HepG2 (cell line): Measurements from ENCODE around the gene NDUFB10. TPM values are rescaled to one million over a fixed set of nuclear protein-coding genes. Genes with fewer than 3 reads are reported as not detected.
A peak's percentile ranks its signal among the peaks of the same experiment; 100 is the strongest.

ENCODE experiments used
- BRF2 ChIP-seq: sonication (generic); formaldehyde crosslinking; IDR thresholded peaks from 2 replicates; pipeline ENCODE4 v1.8.1; 2022; ENCODE audit warnings: mild to moderate bottlenecking, missing genetic modification reagents
- CCDC6 ChIP-seq: sonication (generic); formaldehyde crosslinking; IDR thresholded peaks from 2 replicates; pipeline ENCODE4 v1.8.1; 2022; ENCODE audit warnings: mild to moderate bottlenecking, missing genetic modification reagents, moderate library complexity
- DMAP1 ChIP-seq: IDR thresholded peaks from 2 replicates; pipeline ENCODE4 v1.6.1; 2016
- EED ChIP-seq: sonication (generic); formaldehyde crosslinking; IDR thresholded peaks from 2 replicates; pipeline ENCODE4 v1.5.0; 2020; ENCODE audit warnings: mild to moderate bottlenecking, missing genetic modification reagents
- ETV6 ChIP-seq: sonication (generic); formaldehyde crosslinking; conservative IDR thresholded peaks from 2 replicates; pipeline ENCODE4 v1.4.0; 2020; ENCODE audit warnings: missing genetic modification reagents
- HDAC6 ChIP-seq: fragments of 200-600 bp; sonication (generic); IDR thresholded peaks from 2 replicates; pipeline ENCODE4 v1.7.0; 2017; ENCODE audit warnings: mild to moderate bottlenecking, antibody characterized with exemption, low read length, low read depth
- IKZF5 ChIP-seq: IDR thresholded peaks from 2 replicates; pipeline ENCODE4 v1.6.1; 2018; ENCODE audit warnings: missing genetic modification reagents, mild to moderate bottlenecking, missing compliant biosample characterization
- KDM2A ChIP-seq: sonication (generic); formaldehyde crosslinking; IDR thresholded peaks from 2 replicates; pipeline ENCODE4 v1.4.0; 2020; ENCODE audit warnings: low read depth, missing genetic modification reagents, borderline replicate concordance
- MXI1 ChIP-seq: IDR thresholded peaks from 3 replicates; pipeline ENCODE4 v1.6.1; 2012; ENCODE audit warnings: low read depth, low read length, inconsistent platforms, borderline replicate concordance
- MYC ChIP-seq: sonication (generic); formaldehyde crosslinking; IDR thresholded peaks from 2 replicates; pipeline ENCODE4 v1.9.0; 2021; ENCODE audit warnings: missing genetic modification reagents, borderline replicate concordance
- NCOA2 ChIP-seq: sonication (generic); formaldehyde crosslinking; IDR thresholded peaks from 2 replicates; pipeline ENCODE4 v1.8.0; 2022; ENCODE audit warnings: inconsistent platforms
- NFE2 ChIP-seq: sonication (generic); formaldehyde crosslinking; IDR thresholded peaks from 2 replicates; pipeline ENCODE4 v1.4.0; 2020; ENCODE audit warnings: missing genetic modification reagents
- NFRKB ChIP-seq: fragments of 450-650 bp; IDR thresholded peaks from 2 replicates; pipeline ENCODE4 v1.6.1; 2017
- PLSCR1 ChIP-seq: sonication (generic); formaldehyde crosslinking; IDR thresholded peaks from 2 replicates; pipeline ENCODE4 v1.5.0; 2020; ENCODE audit warnings: missing genetic modification reagents, mild to moderate bottlenecking, borderline replicate concordance
- SALL1 ChIP-seq: sonication (generic); formaldehyde crosslinking; IDR thresholded peaks from 2 replicates; pipeline ENCODE4 v1.8.0; 2022; ENCODE audit warnings: mild to moderate bottlenecking, missing genetic modification reagents
- SNAPC2 ChIP-seq: sonication (generic); formaldehyde crosslinking; IDR thresholded peaks from 2 replicates; pipeline ENCODE4 v1.8.1; 2022; ENCODE audit warnings: mild to moderate bottlenecking, missing genetic modification reagents
- SP140L ChIP-seq: sonication (generic); formaldehyde crosslinking; IDR thresholded peaks from 2 replicates; pipeline ENCODE4 v1.4.0; 2020; ENCODE audit warnings: missing genetic modification reagents, borderline replicate concordance
- SUZ12 ChIP-seq: fragments of 150-350 bp; IDR thresholded peaks from 2 replicates; pipeline ENCODE4 v1.6.1; 2014; ENCODE audit warnings: low read depth, low read length
- TBX2 ChIP-seq: sonication (generic); formaldehyde crosslinking; IDR thresholded peaks from 2 replicates; pipeline ENCODE4 v1.5.0; 2020; ENCODE audit warnings: missing genetic modification reagents, mild to moderate bottlenecking, borderline replicate concordance
- TEAD3 ChIP-seq: optimal IDR thresholded peaks from 2 replicates; pipeline ENCODE3; 2016; ENCODE audit warnings: borderline replicate concordance
- ZBTB4 ChIP-seq: sonication (generic); formaldehyde crosslinking; IDR thresholded peaks from 2 replicates; pipeline ENCODE4 v1.4.0; 2020; ENCODE audit warnings: missing genetic modification reagents, mild to moderate bottlenecking, borderline replicate concordance
- ZNF225 ChIP-seq: sonication (generic); formaldehyde crosslinking; IDR thresholded peaks from 2 replicates; pipeline ENCODE4 v1.4.0; 2020; ENCODE audit warnings: mild to moderate bottlenecking, missing genetic modification reagents
- ZNF282 ChIP-seq: fragments of 450-650 bp; IDR thresholded peaks from 2 replicates; pipeline ENCODE4 v1.6.1; 2018; ENCODE audit not compliant: partially characterized antibody
- ZNF619 ChIP-seq: sonication (generic); formaldehyde crosslinking; IDR thresholded peaks from 2 replicates; pipeline ENCODE4 v1.4.0; 2020; ENCODE audit warnings: mild to moderate bottlenecking, missing genetic modification reagents
- ZNF768 ChIP-seq: sonication (generic); formaldehyde crosslinking; IDR thresholded peaks from 2 replicates; pipeline ENCODE4 v1.4.0; 2020; ENCODE audit warnings: missing genetic modification reagents
- ZNF83 ChIP-seq: sonication (generic); formaldehyde crosslinking; IDR thresholded peaks from 2 replicates; pipeline ENCODE4 v1.4.0; 2020; ENCODE audit warnings: missing genetic modification reagents, mild to moderate bottlenecking, borderline replicate concordance
- polyA plus RNA-seq, 8 experiments: library from polyadenylated mRNA; depleted of rRNA in 3 of 8; stranded (reverse) in 7 of 8; unstranded in 1 of 8; fragments of >200 nt; fragmentation: Illumina TruSeq in 4 of 8; extraction: Trizol in 4 of 8; gene quantifications; 2 replicates each; pipeline versions ENCODE4 v1.2.1 to v1.2.3, GENCODE V29; 2011 to 2016; ENCODE audit warnings: low read depth in 4 of 8, missing spikeins in 1 of 8, mixed read lengths in 1 of 8; ENCODE audit not compliant: insufficient read depth in 1 of 8
- total RNA-seq, 5 experiments: library from RNA; depleted of rRNA; stranded (reverse); fragments of >200 nt; fragmentation: Illumina TruSeq; extraction: Trizol; gene quantifications; 2 replicates each; pipeline ENCODE4 v1.2.3, GENCODE V29; 2016; ENCODE audit warnings: low read depth in 1 of 5

NDUFB10 gene
- total and polyA plus RNA-seq, 2 of the 13 experiments (the other 11 are each of a cell fraction or from before 2014, with no cell fraction given) = 68.6 to 157 TPM

GRCh38 chr16:1990351-1991134 is 31.2 kb downstream of the NDUFB10 start (continued):
- TF ChIP-seq ZNF83 (CRISPR knock-in tag) (no peak), TEAD3 (CRISPR knock-in tag) (peak; percentile 16), ZNF619 (CRISPR knock-in tag) (no peak), PLSCR1 (CRISPR knock-in tag) (no peak), SP140L (CRISPR knock-in tag) (no peak), BRF2 (no peak), TBX2 (CRISPR knock-in tag) (no peak), ZNF225 (no peak), ZNF768 (CRISPR knock-in tag) (no peak; the same call in 1 of the 2 replicates), MYC (CRISPR knock-in tag) (peak; percentile 24; the same call in 1 of the 2 replicates), MXI1 (no peak), IKZF5 (no peak), ZBTB4 (CRISPR knock-in tag) (no peak), SUZ12 (no peak), NFRKB (no peak), ETV6 (CRISPR knock-in tag) (no peak), CCDC6 (CRISPR knock-in tag) (no peak), SALL1 (no peak), ZNF282 (no peak), SNAPC2 (CRISPR knock-in tag) (no peak), EED (CRISPR knock-in tag) (no peak), HDAC6 (no peak), DMAP1 (CRISPR knock-in tag) (peak; percentile 28; the same call in 1 of the 2 replicates), NCOA2 (no peak), NFE2 (CRISPR knock-in tag) (no peak), KDM2A (CRISPR knock-in tag) (peak; percentile 49; the same call in 1 of the 2 replicates)
